ENCODE measurements around the gene KCNH6.

Gene KCNH6

DNA sequence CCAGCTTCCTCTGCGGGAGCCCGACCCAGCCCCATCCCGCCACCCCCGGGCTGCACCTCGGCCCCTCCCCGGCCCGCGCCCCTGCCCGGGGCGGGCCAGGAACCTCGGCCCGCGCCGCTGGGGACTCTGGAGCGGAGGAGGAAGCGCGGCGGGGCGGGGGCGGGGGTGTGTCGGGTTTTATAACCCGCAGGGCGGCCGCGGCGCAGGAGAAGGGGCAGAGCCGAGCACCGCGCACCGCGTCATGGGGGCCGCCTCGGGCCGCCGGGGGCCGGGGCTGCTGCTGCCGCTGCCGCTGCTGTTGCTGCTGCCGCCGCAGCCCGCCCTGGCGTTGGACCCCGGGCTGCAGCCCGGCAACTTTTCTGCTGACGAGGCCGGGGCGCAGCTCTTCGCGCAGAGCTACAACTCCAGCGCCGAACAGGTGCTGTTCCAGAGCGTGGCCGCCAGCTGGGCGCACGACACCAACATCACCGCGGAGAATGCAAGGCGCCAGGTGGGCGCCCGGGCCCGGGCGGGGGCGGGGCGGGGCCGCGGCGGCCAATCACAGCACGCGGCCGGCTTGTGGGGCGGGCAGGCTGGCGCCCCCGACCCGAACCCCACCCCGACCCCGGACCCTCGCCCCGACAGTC lies 46.2 kb upstream of the KCNH6 start, which contains the start of gene ACE (continued):
- TF ChIP-seq, protein P1, sequence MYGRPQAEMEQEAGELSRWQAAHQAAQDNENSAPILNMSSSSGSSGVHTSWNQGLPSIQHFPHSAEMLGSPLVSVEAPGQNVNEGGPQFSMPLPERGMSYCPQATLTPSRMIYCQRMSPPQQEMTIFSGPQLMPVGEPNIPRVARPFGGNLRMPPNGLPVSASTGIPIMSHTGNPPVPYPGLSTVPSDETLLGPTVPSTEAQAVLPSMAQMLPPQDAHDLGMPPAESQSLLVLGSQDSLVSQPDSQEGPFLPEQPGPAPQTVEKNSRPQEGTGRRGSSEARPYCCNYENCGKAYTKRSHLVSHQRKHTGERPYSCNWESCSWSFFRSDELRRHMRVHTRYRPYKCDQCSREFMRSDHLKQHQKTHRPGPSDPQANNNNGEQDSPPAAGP (tag by site-specific recombination; IDR thresholded peaks at IDR 0.05): 0 out of 2 replicates have a peak, but pooled peaks have one; percentile 2
- TF ChIP-seq ZNF248 (tag by site-specific recombination; IDR thresholded peaks at IDR 0.05) (no peak), ZNF223 (tag by site-specific recombination; IDR thresholded peaks at IDR 0.05) (no peak), ZNF837 (tag by site-specific recombination; IDR thresholded peaks at IDR 0.05) (no peak), SCRT2 (tag by site-specific recombination; IDR thresholded peaks at IDR 0.05) (no peak), KLF10 (tag by site-specific recombination; IDR thresholded peaks at IDR 0.05) (peak; percentile 97), ZNF561 (tag by site-specific recombination; IDR thresholded peaks at IDR 0.05; ENCODE audit: borderline replicate concordance) (peak; percentile 57), ZSCAN30 (tag by site-specific recombination; IDR thresholded peaks at IDR 0.05) (no peak), IKZF3 (tag by site-specific recombination; IDR thresholded peaks at IDR 0.05) (0 out of 2 replicates have a peak, but pooled peaks have one; percentile 27), GLIS1 (tag by site-specific recombination; IDR thresholded peaks at IDR 0.05) (peak; percentile 73; the same call in 1 of the 2 replicates), ZNF266 (tag by site-specific recombination; IDR thresholded peaks at IDR 0.05; ENCODE audit: low read depth) (no peak), SALL2 (tag by site-specific recombination; IDR thresholded peaks at IDR 0.05; ENCODE audit: borderline replicate concordance) (no peak), ZBTB8A (tag by site-specific recombination; IDR thresholded peaks at IDR 0.05) (peak; percentile 98), KLF8 (tag by site-specific recombination; IDR thresholded peaks at IDR 0.05) (peak; percentile 45; the same call in 1 of the 2 replicates), KLF7 (tag by site-specific recombination; IDR thresholded peaks at IDR 0.05; ENCODE audit: borderline replicate concordance) (no peak), ZNF426 (tag by site-specific recombination; IDR thresholded peaks at IDR 0.05) (no peak), ZNF274 (IDR thresholded peaks at IDR 0.05; ENCODE audit: low read length) (no peak), ZNF274 (tag by site-specific recombination; IDR thresholded peaks at IDR 0.05; ENCODE audit: borderline replicate concordance) (no peak), GLIS2 (tag by site-specific recombination; IDR thresholded peaks at IDR 0.05) (peak; percentile 38), SP3 (tag by site-specific recombination; IDR thresholded peaks at IDR 0.05) (0 out of 2 replicates have a peak, but pooled peaks have one; percentile 9), TRIM28 (IDR thresholded peaks at IDR 0.05; ENCODE audit: borderline replicate concordance, low read length) (no peak), ZNF530 (tag by site-specific recombination; IDR thresholded peaks at IDR 0.05; ENCODE audit: low read depth) (no peak)
- TF ChIP-seq, protein P2, sequence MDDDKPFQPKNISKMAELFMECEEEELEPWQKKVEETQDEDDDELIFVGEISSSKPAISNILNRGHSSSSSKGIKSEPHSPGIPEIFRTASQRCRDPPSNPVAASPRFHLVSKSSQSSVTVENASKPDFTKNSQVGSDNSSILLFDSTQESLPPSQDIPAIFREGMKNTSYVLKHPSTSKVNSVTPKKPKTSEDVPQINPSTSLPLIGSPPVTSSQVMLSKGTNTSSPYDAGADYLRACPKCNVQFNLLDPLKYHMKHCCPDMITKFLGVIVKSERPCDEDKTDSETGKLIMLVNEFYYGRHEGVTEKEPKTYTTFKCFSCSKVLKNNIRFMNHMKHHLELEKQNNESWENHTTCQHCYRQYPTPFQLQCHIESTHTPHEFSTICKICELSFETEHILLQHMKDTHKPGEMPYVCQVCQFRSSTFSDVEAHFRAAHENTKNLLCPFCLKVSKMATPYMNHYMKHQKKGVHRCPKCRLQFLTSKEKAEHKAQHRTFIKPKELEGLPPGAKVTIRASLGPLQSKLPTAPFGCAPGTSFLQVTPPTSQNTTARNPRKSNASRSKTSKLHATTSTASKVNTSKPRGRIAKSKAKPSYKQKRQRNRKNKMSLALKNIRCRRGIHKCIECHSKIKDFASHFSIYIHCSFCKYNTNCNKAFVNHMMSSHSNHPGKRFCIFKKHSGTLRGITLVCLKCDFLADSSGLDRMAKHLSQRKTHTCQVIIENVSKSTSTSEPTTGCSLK (tag by site-specific recombination; IDR thresholded peaks at IDR 0.05): no peak
- TF ChIP-seq, protein P3, sequence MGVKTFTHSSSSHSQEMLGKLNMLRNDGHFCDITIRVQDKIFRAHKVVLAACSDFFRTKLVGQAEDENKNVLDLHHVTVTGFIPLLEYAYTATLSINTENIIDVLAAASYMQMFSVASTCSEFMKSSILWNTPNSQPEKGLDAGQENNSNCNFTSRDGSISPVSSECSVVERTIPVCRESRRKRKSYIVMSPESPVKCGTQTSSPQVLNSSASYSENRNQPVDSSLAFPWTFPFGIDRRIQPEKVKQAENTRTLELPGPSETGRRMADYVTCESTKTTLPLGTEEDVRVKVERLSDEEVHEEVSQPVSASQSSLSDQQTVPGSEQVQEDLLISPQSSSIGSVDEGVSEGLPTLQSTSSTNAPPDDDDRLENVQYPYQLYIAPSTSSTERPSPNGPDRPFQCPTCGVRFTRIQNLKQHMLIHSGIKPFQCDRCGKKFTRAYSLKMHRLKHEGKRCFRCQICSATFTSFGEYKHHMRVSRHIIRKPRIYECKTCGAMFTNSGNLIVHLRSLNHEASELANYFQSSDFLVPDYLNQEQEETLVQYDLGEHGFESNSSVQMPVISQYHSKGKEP (tag by site-specific recombination; IDR thresholded peaks at IDR 0.05): peak; percentile 86
- TF ChIP-seq, protein P4, sequence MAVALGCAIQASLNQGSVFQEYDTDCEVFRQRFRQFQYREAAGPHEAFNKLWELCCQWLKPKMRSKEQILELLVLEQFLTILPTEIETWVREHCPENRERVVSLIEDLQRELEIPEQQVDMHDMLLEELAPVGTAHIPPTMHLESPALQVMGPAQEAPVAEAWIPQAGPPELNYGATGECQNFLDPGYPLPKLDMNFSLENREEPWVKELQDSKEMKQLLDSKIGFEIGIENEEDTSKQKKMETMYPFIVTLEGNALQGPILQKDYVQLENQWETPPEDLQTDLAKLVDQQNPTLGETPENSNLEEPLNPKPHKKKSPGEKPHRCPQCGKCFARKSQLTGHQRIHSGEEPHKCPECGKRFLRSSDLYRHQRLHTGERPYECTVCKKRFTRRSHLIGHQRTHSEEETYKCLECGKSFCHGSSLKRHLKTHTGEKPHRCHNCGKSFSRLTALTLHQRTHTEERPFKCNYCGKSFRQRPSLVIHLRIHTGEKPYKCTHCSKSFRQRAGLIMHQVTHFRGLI (tag by site-specific recombination; IDR thresholded peaks at IDR 0.05): 0 out of 2 replicates have a peak, but pooled peaks have one; percentile 12
- TF ChIP-seq, protein P5, sequence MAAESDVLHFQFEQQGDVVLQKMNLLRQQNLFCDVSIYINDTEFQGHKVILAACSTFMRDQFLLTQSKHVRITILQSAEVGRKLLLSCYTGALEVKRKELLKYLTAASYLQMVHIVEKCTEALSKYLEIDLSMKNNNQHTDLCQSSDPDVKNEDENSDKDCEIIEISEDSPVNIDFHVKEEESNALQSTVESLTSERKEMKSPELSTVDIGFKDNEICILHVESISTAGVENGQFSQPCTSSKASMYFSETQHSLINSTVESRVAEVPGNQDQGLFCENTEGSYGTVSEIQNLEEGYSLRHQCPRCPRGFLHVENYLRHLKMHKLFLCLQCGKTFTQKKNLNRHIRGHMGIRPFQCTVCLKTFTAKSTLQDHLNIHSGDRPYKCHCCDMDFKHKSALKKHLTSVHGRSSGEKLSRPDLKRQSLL (tag by site-specific recombination; IDR thresholded peaks at IDR 0.05): peak; percentile 42; the same call in 1 of the 2 replicates
